Activated CD4-positive, alpha-beta T cell treated with anti-CD3 and anti-CD28 coated beads for 48 hours (primary cell): ENCODE data around the gene LDLRAP1.
A peak's percentile ranks its signal among the peaks of the same experiment; 100 is the strongest.

ENCODE experiments used
- DNase-seq: peaks from one replicate; pipeline ENCODE4 v3.0.0-alpha.2; 2020

LDLRAP1 gene

GRCh38 chr1:25563330-25564215 is 20.2 kb downstream of the LDLRAP1 start:
- peak; percentile 62 for DNase-seq

GRCh38 chr1:25564777-25565574 is 21.6 kb downstream of the LDLRAP1 start:
- DNase-seq = peak; percentile 66

GRCh38 chr1:25565626-25566025 is 22.2 kb downstream of the LDLRAP1 start:
- DNase-seq = no peak

- DNase-seq = no peak
These were observed 22.8 kb downstream of the LDLRAP1 start for GRCh38 chr1:25566176-25566729.

- DNase-seq = no peak
These were observed 23.4 kb downstream of the LDLRAP1 start for GRCh38 chr1:25566730-25567341.

- DNase-seq = no peak
These were observed 24.3 kb downstream of the LDLRAP1 start for GRCh38 chr1:25567710-25568089.

- no peak for DNase-seq
These were observed 24.9 kb downstream of the LDLRAP1 start for GRCh38 chr1:25568090-25568833.

GRCh38 chr1:25568834-25569596 is 25.6 kb downstream of the LDLRAP1 start:
- peak; percentile 37 for DNase-seq

- no peak for DNase-seq
These were observed 26.4 kb downstream of the LDLRAP1 start for GRCh38 chr1:25569597-25570396.

GRCh38 chr1:25570798-25571521 is 27.6 kb downstream of the LDLRAP1 start:
- DNase-seq = no peak

GRCh38 chr1:25571522-25571970 is 28.1 kb downstream of the LDLRAP1 start:
- no peak for DNase-seq

- DNase-seq = no peak
These were observed 28.7 kb downstream of the LDLRAP1 start for GRCh38 chr1:25572107-25572506.

- peak; percentile 74 for DNase-seq
These were observed 29.5 kb downstream of the LDLRAP1 start for GRCh38 chr1:25572708-25573590.

- DNase-seq = no peak
These were observed 30.2 kb downstream of the LDLRAP1 start for GRCh38 chr1:25573591-25573930.

GRCh38 chr1:25573961-25574360 is 30.6 kb downstream of the LDLRAP1 start:
- DNase-seq = no peak

GRCh38 chr1:25575191-25575590 is 31.8 kb downstream of the LDLRAP1 start:
- DNase-seq = no peak

GRCh38 chr1:25576459-25577133 is 33.2 kb downstream of the LDLRAP1 start:
- no peak for DNase-seq

- DNase-seq = no peak
These were observed 33.9 kb downstream of the LDLRAP1 start for GRCh38 chr1:25577134-25577920.
